ENCODE measurements around the gene DDX1.

The DDX1 gene

GRCh38 chr2:15623481-15623796 lies 31.8 kb downstream of the DDX1 start:
- Histone ChIP-seq H3K27ac (ENCODE audit: low read length) (no peak overlapping the region), H3K36me3 (ENCODE audit: control insufficient read depth, insufficient read depth, low read length) (peaks cover 18% of the 10 kb centered on the region), H3K9me3 (ENCODE audit: control insufficient read depth, insufficient read depth, low read length) (no peaks in the 10 kb centered on the region), H3K4me3 (ENCODE audit: low read length) (no peak overlapping the region), H3K4me1 (ENCODE audit: control insufficient read depth, insufficient read depth, low read length) (no peaks in the 10 kb centered on the region), H3K27me3 (ENCODE audit: control insufficient read depth, insufficient read depth, low read length) (no peaks in the 10 kb centered on the region)
- no peak for DNase-seq (ENCODE audit: low read depth, low spot score)
- no CpG with 5 or more reads among the region's 2 CpGs for WGBS (ENCODE audit: insufficient coverage, insufficient read length)

DNA sequence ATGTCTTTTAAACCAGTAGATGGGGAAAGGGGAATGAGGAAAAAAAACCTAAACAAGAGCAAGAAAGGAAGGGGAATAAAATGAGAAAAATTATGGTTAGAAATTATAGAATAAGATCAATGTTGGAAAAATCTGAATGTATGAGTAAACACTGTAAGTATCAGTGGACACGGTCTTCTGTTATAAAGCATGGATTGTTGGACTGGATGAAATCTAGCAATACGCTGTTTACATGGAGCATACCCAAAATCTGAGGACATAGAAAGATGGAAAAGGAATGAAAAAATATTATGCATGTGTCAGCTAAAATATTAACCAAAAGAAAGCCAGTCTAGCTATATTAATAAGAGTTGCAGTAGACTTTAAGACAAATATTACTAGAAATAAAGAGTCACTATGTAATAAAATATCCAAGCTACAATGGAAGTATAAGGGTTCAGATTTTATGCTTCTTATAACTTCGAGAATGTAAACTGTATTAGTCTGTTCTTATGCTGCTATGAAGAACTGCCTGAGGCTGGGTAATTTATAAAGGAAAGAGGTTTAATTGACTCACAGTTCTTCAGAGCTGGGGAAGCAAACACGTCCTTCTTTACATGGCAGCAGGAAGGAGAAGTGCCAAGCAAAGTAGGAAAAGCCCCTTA lies 32.4 kb downstream of the DDX1 start:
- no peak overlapping the region for H3K27ac ChIP-seq (ENCODE audit: low read length)
- no peaks in the 10 kb centered on the region for H3K4me1 ChIP-seq (ENCODE audit: control insufficient read depth, insufficient read depth, low read length)
- DNase-seq (ENCODE audit: low read depth, low spot score) = no peak
- H3K27me3 ChIP-seq (ENCODE audit: control insufficient read depth, insufficient read depth, low read length) = no peaks in the 10 kb centered on the region
- H3K9me3 ChIP-seq (ENCODE audit: control insufficient read depth, insufficient read depth, low read length) = no peaks in the 10 kb centered on the region
- no peak overlapping the region for H3K4me3 ChIP-seq (ENCODE audit: low read length)
- H3K36me3 ChIP-seq (ENCODE audit: control insufficient read depth, insufficient read depth, low read length) = peaks cover 13% of the 10 kb centered on the region
- no CpG with 5 or more reads among the region's 4 CpGs for WGBS (ENCODE audit: insufficient coverage, insufficient read length)

GRCh38 chr2:15624903-15625302 lies 33.2 kb downstream of the DDX1 start:
- Histone ChIP-seq H3K9me3 (ENCODE audit: control insufficient read depth, insufficient read depth, low read length) (no peaks in the 10 kb centered on the region), H3K36me3 (ENCODE audit: control insufficient read depth, insufficient read depth, low read length) (peaks cover 9% of the 10 kb centered on the region; the same call in 1 of the 2 replicates), H3K4me3 (ENCODE audit: low read length) (no peak overlapping the region), H3K27ac (ENCODE audit: low read length) (no peak overlapping the region), H3K27me3 (ENCODE audit: control insufficient read depth, insufficient read depth, low read length) (no peaks in the 10 kb centered on the region), H3K4me1 (ENCODE audit: control insufficient read depth, insufficient read depth, low read length) (no peaks in the 10 kb centered on the region)
- no peak for DNase-seq (ENCODE audit: low read depth, low spot score)

DNA sequence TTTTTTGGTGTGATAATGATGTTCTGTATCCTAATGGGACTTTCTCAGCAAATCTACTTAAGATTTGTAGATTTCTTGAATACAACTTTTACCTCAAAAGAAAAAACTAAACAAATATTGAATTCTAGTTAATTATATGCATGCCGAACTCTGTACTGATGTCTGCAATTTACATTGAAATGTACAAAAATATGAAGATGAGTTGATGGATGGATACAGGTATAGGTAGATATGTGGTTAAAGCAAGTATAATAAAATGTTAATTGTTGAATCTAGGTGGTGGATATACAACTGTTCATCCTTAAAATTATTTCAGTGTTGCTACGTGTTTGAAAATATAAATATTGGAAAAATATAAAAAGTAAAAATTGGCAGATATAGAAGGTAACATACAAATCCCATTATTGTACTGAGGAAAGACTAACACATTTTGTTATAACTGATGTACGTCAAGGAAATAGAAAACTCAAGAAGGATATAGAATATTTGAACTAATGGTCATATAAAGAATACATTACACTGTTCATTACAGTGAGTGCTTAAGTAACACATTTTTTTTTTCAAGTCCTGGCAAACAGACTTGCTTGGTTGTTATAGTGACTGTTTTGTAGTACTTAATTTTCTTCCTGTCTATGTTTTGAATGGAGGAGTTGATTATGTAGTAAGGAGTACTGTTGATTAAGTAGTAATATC lies 33.8 kb downstream of the DDX1 start:
- no peak overlapping the region for H3K4me3 ChIP-seq (ENCODE audit: low read length)
- H3K27ac ChIP-seq (ENCODE audit: low read length) = no peak overlapping the region
- no peaks in the 10 kb centered on the region for H3K27me3 ChIP-seq (ENCODE audit: control insufficient read depth, insufficient read depth, low read length)
- 100% methylated on average over 1 of the region's 3 CpGs for WGBS (ENCODE audit: insufficient coverage, insufficient read length)
- no peaks in the 10 kb centered on the region for H3K4me1 ChIP-seq (ENCODE audit: control insufficient read depth, insufficient read depth, low read length)
- DNase-seq (ENCODE audit: low read depth, low spot score) = no peak
- H3K36me3 ChIP-seq (ENCODE audit: control insufficient read depth, insufficient read depth, low read length) = peaks cover 9% of the 10 kb centered on the region; the same call in 1 of the 2 replicates
- no peaks in the 10 kb centered on the region for H3K9me3 ChIP-seq (ENCODE audit: control insufficient read depth, insufficient read depth, low read length)

- Histone ChIP-seq H3K27me3 (ENCODE audit: control insufficient read depth, insufficient read depth, low read length) (no peaks in the 10 kb centered on the region), H3K4me1 (ENCODE audit: control insufficient read depth, insufficient read depth, low read length) (no peaks in the 10 kb centered on the region), H3K9me3 (ENCODE audit: control insufficient read depth, insufficient read depth, low read length) (no peaks in the 10 kb centered on the region), H3K4me3 (ENCODE audit: low read length) (no peak overlapping the region), H3K27ac (ENCODE audit: low read length) (no peak overlapping the region), H3K36me3 (ENCODE audit: control insufficient read depth, insufficient read depth, low read length) (peaks cover 11% of the 10 kb centered on the region; the same call in 1 of the 2 replicates)
- DNase-seq (ENCODE audit: low read depth, low spot score) = no peak
These were observed 34.5 kb downstream of the DDX1 start for GRCh38 chr2:15626126-15626525.

DNA sequence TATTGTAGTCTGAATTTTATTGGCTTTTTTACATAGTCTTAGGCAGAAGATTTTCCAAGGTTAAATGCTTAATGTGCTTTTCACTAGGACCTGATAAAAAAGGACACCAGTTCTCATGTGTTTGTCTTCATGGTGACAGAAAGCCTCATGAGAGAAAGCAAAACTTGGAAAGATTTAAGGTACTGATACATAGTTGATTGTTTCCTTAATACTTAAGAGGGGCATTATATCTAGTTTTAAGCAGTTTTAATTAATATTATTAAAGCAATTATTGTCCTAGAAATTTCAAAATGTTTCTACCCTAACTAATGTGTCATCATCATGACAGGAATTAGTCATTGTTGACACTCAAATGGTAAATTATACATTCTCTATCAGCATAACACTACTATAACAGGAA lies 35.3 kb downstream of the DDX1 start:
- no peaks in the 10 kb centered on the region for H3K27me3 ChIP-seq (ENCODE audit: control insufficient read depth, insufficient read depth, low read length)
- no peaks in the 10 kb centered on the region for H3K9me3 ChIP-seq (ENCODE audit: control insufficient read depth, insufficient read depth, low read length)
- no peaks in the 10 kb centered on the region for H3K4me1 ChIP-seq (ENCODE audit: control insufficient read depth, insufficient read depth, low read length)
- DNase-seq (ENCODE audit: low read depth, low spot score) = no peak
- H3K4me3 ChIP-seq (ENCODE audit: low read length) = no peak overlapping the region
- peaks cover 11% of the 10 kb centered on the region; the same call in 1 of the 2 replicates for H3K36me3 ChIP-seq (ENCODE audit: control insufficient read depth, insufficient read depth, low read length)
- H3K27ac ChIP-seq (ENCODE audit: low read length) = no peak overlapping the region

GRCh38 chr2:15627817-15628684 lies 36.4 kb downstream of the DDX1 start:
- no peak overlapping the region for H3K27ac ChIP-seq (ENCODE audit: low read length)
- H3K4me1 ChIP-seq (ENCODE audit: control insufficient read depth, insufficient read depth, low read length) = no peaks in the 10 kb centered on the region
- no CpG with 5 or more reads among the region's 9 CpGs for WGBS (ENCODE audit: insufficient coverage, insufficient read length)
- DNase-seq (ENCODE audit: low read depth, low spot score) = no peak
- no peak overlapping the region for H3K4me3 ChIP-seq (ENCODE audit: low read length)
- no peaks in the 10 kb centered on the region for H3K9me3 ChIP-seq (ENCODE audit: control insufficient read depth, insufficient read depth, low read length)
- no peaks in the 10 kb centered on the region for H3K27me3 ChIP-seq (ENCODE audit: control insufficient read depth, insufficient read depth, low read length)
- peaks cover 13% of the 10 kb centered on the region; the same call in 1 of the 2 replicates for H3K36me3 ChIP-seq (ENCODE audit: control insufficient read depth, insufficient read depth, low read length)

DNA sequence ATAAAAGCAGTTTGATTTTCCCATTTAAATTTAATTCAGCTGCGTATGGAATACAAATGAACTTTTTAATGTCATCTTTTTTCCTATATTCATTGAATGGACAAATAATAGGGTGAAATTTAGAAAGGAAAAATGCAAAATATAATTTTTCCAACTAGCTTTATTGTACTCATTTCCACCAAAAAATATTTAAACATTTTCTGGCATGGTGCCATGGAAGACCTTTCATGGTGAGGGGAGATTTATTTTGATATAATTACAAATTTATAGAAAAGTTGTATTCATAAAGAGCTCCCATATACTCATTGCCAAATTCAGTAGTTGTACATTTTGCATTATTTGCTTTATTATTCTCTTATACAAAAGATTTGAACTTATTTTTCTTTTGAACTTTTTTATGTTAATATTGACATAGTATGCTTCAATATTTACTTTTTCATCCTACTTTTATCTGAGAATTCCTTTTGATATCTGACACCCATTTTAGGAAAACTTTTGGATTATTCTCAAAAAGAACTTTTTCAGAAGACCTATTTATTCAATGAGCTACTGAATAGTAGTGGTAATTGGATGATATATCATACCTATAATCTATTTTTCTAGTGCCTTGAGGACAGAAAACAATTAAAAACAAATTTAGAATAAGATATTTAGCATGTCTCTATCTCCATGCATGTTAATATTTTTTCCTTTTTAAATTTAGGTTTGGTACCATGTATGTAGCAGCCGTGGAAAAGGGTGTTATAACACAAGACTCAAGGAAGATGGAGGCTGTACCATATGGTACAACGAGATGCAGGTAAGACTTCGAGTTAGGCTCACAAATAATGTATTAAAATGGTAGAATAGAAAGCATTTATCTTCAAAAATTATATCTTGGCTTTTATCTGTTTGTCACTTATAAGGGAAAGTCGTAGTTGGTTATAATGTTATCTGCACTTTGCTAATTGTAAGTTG lies 37.5 kb downstream of the DDX1 start:
- no peak for DNase-seq (ENCODE audit: low read depth, low spot score)
- Histone ChIP-seq H3K27ac (ENCODE audit: low read length) (no peak overlapping the region), H3K4me3 (ENCODE audit: low read length) (no peak overlapping the region), H3K27me3 (ENCODE audit: control insufficient read depth, insufficient read depth, low read length) (no peaks in the 10 kb centered on the region), H3K36me3 (ENCODE audit: control insufficient read depth, insufficient read depth, low read length) (peaks cover 15% of the 10 kb centered on the region; the same call in 1 of the 2 replicates), H3K9me3 (ENCODE audit: control insufficient read depth, insufficient read depth, low read length) (no peaks in the 10 kb centered on the region), H3K4me1 (ENCODE audit: control insufficient read depth, insufficient read depth, low read length) (no peaks in the 10 kb centered on the region)
- WGBS (ENCODE audit: insufficient coverage, insufficient read length) = no CpG with 5 or more reads among the region's 5 CpGs

DNA sequence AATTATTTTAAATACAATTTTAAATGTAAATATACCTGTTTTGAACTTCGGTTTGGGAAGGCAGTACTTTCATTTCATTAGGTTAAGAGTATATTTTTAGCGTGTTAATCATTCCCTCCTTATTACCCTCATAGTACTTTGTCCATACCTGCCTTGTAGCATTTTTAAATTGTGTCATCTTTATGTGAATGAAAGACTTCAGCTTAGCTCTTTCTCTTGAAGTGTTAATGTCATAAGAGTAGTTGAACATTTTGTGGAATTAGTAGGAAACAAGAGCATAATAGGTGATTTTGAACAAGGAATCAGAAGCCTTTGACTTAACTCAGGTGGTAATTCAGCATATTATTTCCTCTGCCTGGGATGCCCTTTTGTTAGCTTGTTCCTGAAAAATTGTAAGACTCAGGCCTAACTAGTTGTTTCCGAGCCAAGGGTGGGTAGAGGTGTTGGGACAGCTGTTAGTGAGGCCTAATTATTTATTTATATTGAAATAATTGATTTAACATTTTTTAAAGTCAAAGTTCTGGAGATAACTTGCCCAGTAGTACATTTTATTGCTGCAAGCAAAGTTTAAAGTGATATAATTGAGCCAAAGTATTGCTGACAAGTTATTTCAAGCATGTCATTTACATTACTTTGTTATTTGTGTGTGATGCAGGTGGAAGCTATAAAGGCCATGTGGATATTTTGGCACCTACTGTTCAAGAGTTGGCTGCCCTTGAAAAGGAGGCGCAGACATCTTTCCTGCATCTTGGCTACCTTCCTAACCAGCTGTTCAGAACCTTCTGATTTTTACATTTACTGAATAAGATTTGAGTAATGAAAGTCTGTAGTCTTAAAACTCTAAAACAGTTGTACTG lies 38.7 kb downstream of the DDX1 start:
- H3K4me1 ChIP-seq (ENCODE audit: control insufficient read depth, insufficient read depth, low read length) = no peaks in the 10 kb centered on the region
- H3K27ac ChIP-seq (ENCODE audit: low read length) = no peak overlapping the region
- peaks cover 11% of the 10 kb centered on the region; the same call in 1 of the 2 replicates for H3K36me3 ChIP-seq (ENCODE audit: control insufficient read depth, insufficient read depth, low read length)
- no peaks in the 10 kb centered on the region for H3K27me3 ChIP-seq (ENCODE audit: control insufficient read depth, insufficient read depth, low read length)
- WGBS (ENCODE audit: insufficient coverage, insufficient read length) = no CpG with 5 or more reads among the region's 4 CpGs
- H3K9me3 ChIP-seq (ENCODE audit: control insufficient read depth, insufficient read depth, low read length) = no peaks in the 10 kb centered on the region
- DNase-seq (ENCODE audit: low read depth, low spot score) = no peak
- H3K4me3 ChIP-seq (ENCODE audit: low read length) = no peak overlapping the region
